ENCODE data around the gene DPH7.

DPH7 gene

GRCh38 chr9:137581361-137582285, 2.9 kb upstream of the DPH7 start:
- Histone ChIP-seq H3K4me2 (ENCODE audit: low read length) (no peak overlapping the region), H4K5ac (ENCODE audit: low read length) (no peak overlapping the region), H3K36me3 (ENCODE audit: control insufficient read depth, insufficient read depth, low read length) (peaks cover 14% of the 10 kb centered on the region), H3K27ac (ENCODE audit: low read depth, low read length) (no peak overlapping the region), H4K8ac (ENCODE audit: low read depth, low read length) (no peak overlapping the region), H3K18ac (ENCODE audit: low read length) (no peak overlapping the region), H3K27me3 (ENCODE audit: insufficient read depth, low read length, poor library complexity) (no peaks in the 10 kb centered on the region), H3K23ac (ENCODE audit: low read length) (no peak overlapping the region), H3K9ac (ENCODE audit: low read length) (no peak overlapping the region), H3K79me1 (ENCODE audit: low read length) (peaks cover 9% of the 10 kb centered on the region), H3K4ac (ENCODE audit: low read depth, low read length) (no peak overlapping the region), H3K56ac (ENCODE audit: low read length) (no peak overlapping the region), H2AK5ac (ENCODE audit: low read length) (no peak overlapping the region), H2BK5ac (ENCODE audit: low read length) (no peak overlapping the region), H3K4me1 (ENCODE audit: control insufficient read depth, low read depth, low read length) (peaks cover 5% of the 10 kb centered on the region), H3K79me2 (ENCODE audit: control insufficient read depth, insufficient read depth, low read length) (peaks cover 16% of the 10 kb centered on the region), H2BK15ac (replicated peaks; ENCODE audit: low read depth) (no peak overlapping the region), H2BK120ac (ENCODE audit: low read depth, low read length) (no peak overlapping the region), H3K4me3 (ENCODE audit: low read length) (no peak overlapping the region)
- no CpG with 5 or more reads among the region's 22 CpGs for WGBS (ENCODE audit: extremely low coverage, insufficient coverage, low lambda C conversion rate)
- DNase-seq: no peak

GRCh38 chr9:137580954-137581322, 2.2 kb upstream of the DPH7 start:
- H3K4me1 ChIP-seq (ENCODE audit: control insufficient read depth, low read depth, low read length): peaks cover 5% of the 10 kb centered on the region
- no peak overlapping the region for H2AK5ac ChIP-seq (ENCODE audit: low read length)
- no peak overlapping the region for H3K9ac ChIP-seq (ENCODE audit: low read length)
- DNase-seq: no peak
- H3K79me1 ChIP-seq (ENCODE audit: low read length): peaks cover 9% of the 10 kb centered on the region
- peaks cover 14% of the 10 kb centered on the region for H3K36me3 ChIP-seq (ENCODE audit: control insufficient read depth, insufficient read depth, low read length)
- H3K4me3 ChIP-seq (ENCODE audit: low read length): no peak overlapping the region
- no peak overlapping the region for H4K5ac ChIP-seq (ENCODE audit: low read length)
- no peak overlapping the region for H3K18ac ChIP-seq (ENCODE audit: low read length)
- H3K23ac ChIP-seq (ENCODE audit: low read length): no peak overlapping the region
- no peak overlapping the region for H3K56ac ChIP-seq (ENCODE audit: low read length)
- no peak overlapping the region for H2BK15ac ChIP-seq (replicated peaks; ENCODE audit: low read depth)
- H3K4me2 ChIP-seq (ENCODE audit: low read length): no peak overlapping the region
- no peak overlapping the region for H4K8ac ChIP-seq (ENCODE audit: low read depth, low read length)
- H3K27ac ChIP-seq (ENCODE audit: low read depth, low read length): no peak overlapping the region
- H3K27me3 ChIP-seq (ENCODE audit: insufficient read depth, low read length, poor library complexity): no peaks in the 10 kb centered on the region
- no peak overlapping the region for H2BK120ac ChIP-seq (ENCODE audit: low read depth, low read length)
- H3K79me2 ChIP-seq (ENCODE audit: control insufficient read depth, insufficient read depth, low read length): peaks cover 20% of the 10 kb centered on the region
- no CpG with 5 or more reads among the region's 4 CpGs for WGBS (ENCODE audit: extremely low coverage, insufficient coverage, low lambda C conversion rate)
- H3K4ac ChIP-seq (ENCODE audit: low read depth, low read length): no peak overlapping the region
- no peak overlapping the region for H2BK5ac ChIP-seq (ENCODE audit: low read length)

GRCh38 chr9:137580209-137580953, 1.7 kb upstream of the DPH7 start:
- H2AK5ac ChIP-seq (ENCODE audit: low read length): no peak overlapping the region
- DNase-seq: no peak

GRCh38 chr9:137579259-137579604, 507 bp upstream of the DPH7 start:
- peaks cover 18% of the 10 kb centered on the region for H3K36me3 ChIP-seq (ENCODE audit: control insufficient read depth, insufficient read depth, low read length)

More at GRCh38 chr9:137580209-137580953, 1.7 kb upstream of the DPH7 start:
- H3K4me2 ChIP-seq (ENCODE audit: low read length): no peak overlapping the region
- H2BK120ac ChIP-seq (ENCODE audit: low read depth, low read length): no peak overlapping the region
- H3K79me2 ChIP-seq (ENCODE audit: control insufficient read depth, insufficient read depth, low read length): peaks cover 25% of the 10 kb centered on the region
- no peak overlapping the region for H4K8ac ChIP-seq (ENCODE audit: low read depth, low read length)
- H3K4ac ChIP-seq (ENCODE audit: low read depth, low read length): no peak overlapping the region
- H3K4me1 ChIP-seq (ENCODE audit: control insufficient read depth, low read depth, low read length): peaks cover 5% of the 10 kb centered on the region
- H4K5ac ChIP-seq (ENCODE audit: low read length): no peak overlapping the region
- no peak overlapping the region for H3K4me3 ChIP-seq (ENCODE audit: low read length)
- H3K27me3 ChIP-seq (ENCODE audit: insufficient read depth, low read length, poor library complexity): no peaks in the 10 kb centered on the region
- H2BK5ac ChIP-seq (ENCODE audit: low read length): no peak overlapping the region
- H2BK15ac ChIP-seq (replicated peaks; ENCODE audit: low read depth): no peak overlapping the region
- no peak overlapping the region for H3K27ac ChIP-seq (ENCODE audit: low read depth, low read length)
- H3K18ac ChIP-seq (ENCODE audit: low read length): no peak overlapping the region
- H3K56ac ChIP-seq (ENCODE audit: low read length): no peak overlapping the region
- H3K9ac ChIP-seq (ENCODE audit: low read length): no peak overlapping the region
- WGBS (ENCODE audit: extremely low coverage, insufficient coverage, low lambda C conversion rate): no CpG with 5 or more reads among the region's 23 CpGs
- peaks cover 15% of the 10 kb centered on the region for H3K36me3 ChIP-seq (ENCODE audit: control insufficient read depth, insufficient read depth, low read length)
- H3K79me1 ChIP-seq (ENCODE audit: low read length): peaks cover 12% of the 10 kb centered on the region
- no peak overlapping the region for H3K23ac ChIP-seq (ENCODE audit: low read length)

GRCh38 chr9:137575716-137576411, 2.9 kb downstream of the DPH7 start:
- no peak overlapping the region for H3K9ac ChIP-seq (ENCODE audit: low read length)
- no CpG with 5 or more reads among the region's 12 CpGs for WGBS (ENCODE audit: extremely low coverage, insufficient coverage, low lambda C conversion rate)
- H4K5ac ChIP-seq (ENCODE audit: low read length): no peak overlapping the region

More at GRCh38 chr9:137579259-137579604, 507 bp upstream of the DPH7 start:
- H2BK120ac ChIP-seq (ENCODE audit: low read depth, low read length): no peak overlapping the region
- DNase-seq: no peak
- H3K4me1 ChIP-seq (ENCODE audit: control insufficient read depth, low read depth, low read length): peaks cover 5% of the 10 kb centered on the region
- H2BK15ac ChIP-seq (replicated peaks; ENCODE audit: low read depth): no peak overlapping the region
- WGBS (ENCODE audit: extremely low coverage, insufficient coverage, low lambda C conversion rate): no CpG with 5 or more reads among the region's 19 CpGs
- H3K79me1 ChIP-seq (ENCODE audit: low read length): peaks cover 15% of the 10 kb centered on the region
- H2AK5ac ChIP-seq (ENCODE audit: low read length): no peak overlapping the region
- H2BK5ac ChIP-seq (ENCODE audit: low read length): no peak overlapping the region
- no peaks in the 10 kb centered on the region for H3K27me3 ChIP-seq (ENCODE audit: insufficient read depth, low read length, poor library complexity)
- H3K27ac ChIP-seq (ENCODE audit: low read depth, low read length): peak overlapping the region; percentile 29
- H3K4ac ChIP-seq (ENCODE audit: low read depth, low read length): no peak overlapping the region
- H3K79me2 ChIP-seq (ENCODE audit: control insufficient read depth, insufficient read depth, low read length): peaks cover 26% of the 10 kb centered on the region
- peak overlapping the region; percentile 43 for H3K18ac ChIP-seq (ENCODE audit: low read length)
- H3K56ac ChIP-seq (ENCODE audit: low read length): peak overlapping the region; percentile 85
- no peak overlapping the region for H4K5ac ChIP-seq (ENCODE audit: low read length)
- H3K4me3 ChIP-seq (ENCODE audit: low read length): no peak overlapping the region
- peak overlapping the region; percentile 80 for H3K23ac ChIP-seq (ENCODE audit: low read length)
- H4K8ac ChIP-seq (ENCODE audit: low read depth, low read length): no peak overlapping the region
- H3K9ac ChIP-seq (ENCODE audit: low read length): peak overlapping the region; percentile 74
- H3K4me2 ChIP-seq (ENCODE audit: low read length): peak overlapping the region; percentile 48

More at GRCh38 chr9:137575716-137576411, 2.9 kb downstream of the DPH7 start:
- no peak overlapping the region for H2BK120ac ChIP-seq (ENCODE audit: low read depth, low read length)
- no peak overlapping the region for H3K56ac ChIP-seq (ENCODE audit: low read length)
- H2AK5ac ChIP-seq (ENCODE audit: low read length): no peak overlapping the region
- no peak overlapping the region for H3K23ac ChIP-seq (ENCODE audit: low read length)
- peaks cover 5% of the 10 kb centered on the region for H3K4me1 ChIP-seq (ENCODE audit: control insufficient read depth, low read depth, low read length)
- no peak overlapping the region for H3K18ac ChIP-seq (ENCODE audit: low read length)
- H3K4me3 ChIP-seq (ENCODE audit: low read length): no peak overlapping the region
- H3K27ac ChIP-seq (ENCODE audit: low read depth, low read length): no peak overlapping the region
- peaks cover 18% of the 10 kb centered on the region for H3K36me3 ChIP-seq (ENCODE audit: control insufficient read depth, insufficient read depth, low read length)
- H3K4ac ChIP-seq (ENCODE audit: low read depth, low read length): no peak overlapping the region
- no peak overlapping the region for H2BK15ac ChIP-seq (replicated peaks; ENCODE audit: low read depth)
- H3K4me2 ChIP-seq (ENCODE audit: low read length): no peak overlapping the region
- H3K27me3 ChIP-seq (ENCODE audit: insufficient read depth, low read length, poor library complexity): no peaks in the 10 kb centered on the region
- H3K79me2 ChIP-seq (ENCODE audit: control insufficient read depth, insufficient read depth, low read length): peaks cover 26% of the 10 kb centered on the region
- no peak for DNase-seq
- H3K79me1 ChIP-seq (ENCODE audit: low read length): peaks cover 12% of the 10 kb centered on the region
- H4K8ac ChIP-seq (ENCODE audit: low read depth, low read length): no peak overlapping the region
- no peak overlapping the region for H2BK5ac ChIP-seq (ENCODE audit: low read length)

Data from mesendoderm (in vitro differentiated cells).